IgD-negative memory B cell (primary cell): ENCODE data around the gene OPN1MW3. TPM values are rescaled to one million over a fixed set of nuclear protein-coding genes. Genes with fewer than 3 reads are reported as not detected.
"Not testable (repeated sequence)": the region's sequence is repeated elsewhere in the genome, so short reads cannot be mapped to it uniquely, and the experiment has no call there.

ENCODE experiments used
- H3K27ac Mint-ChIP-seq, 3 donors: one replicate each; pipeline ENCODE4 v1.8.0; 2020 to 2022; ENCODE audit warnings: mild to moderate bottlenecking in 3 of 3, mixed read lengths in 3 of 3, moderate library complexity in 1 of 3
- H3K27me3 Mint-ChIP-seq: one replicate; pipeline ENCODE4 v1.8.0; 2021; ENCODE audit warnings: mixed read lengths
- H3K36me3 Mint-ChIP-seq: one replicate; pipeline ENCODE4 v1.8.0; 2020; ENCODE audit warnings: mild to moderate bottlenecking, mixed read lengths
- H3K4me1 Mint-ChIP-seq, 3 donors: one replicate each; pipeline ENCODE4 v1.8.0; 2020 to 2022; ENCODE audit warnings: mixed read lengths in 3 of 3, mild to moderate bottlenecking in 1 of 3
- H3K4me3 Mint-ChIP-seq, 4 donors: one replicate each; pipeline ENCODE4 v1.8.0; 2020 to 2022; ENCODE audit warnings: mild to moderate bottlenecking in 4 of 4, mixed read lengths in 4 of 4, moderate library complexity in 3 of 4
- H3K9me3 Mint-ChIP-seq, 3 donors: one replicate each; pipeline ENCODE4 v1.8.0; 2020 to 2021; ENCODE audit warnings: mixed read lengths in 3 of 3, mild to moderate bottlenecking in 1 of 3
- polyA plus RNA-seq: library from polyadenylated mRNA; unstranded; fragments of 300-500 nt; fragmentation: Illumina TruSeq; gene quantifications from one replicate; pipeline ENCODE4 v1.2.3, GENCODE V29; 2021

The OPN1MW3 gene
- not detected for polyA plus RNA-seq

GRCh38 chrX:154257282-154257681 is at the start of gene OPN1MW3:
OPN1MW3 (plus strand) TSS chrX:154257582; CDS start chrX:154257620, 38 bp downstream.
- not testable (repeated sequence) for H3K36me3 Mint-ChIP-seq, H3K27ac Mint-ChIP-seq, H3K4me3 Mint-ChIP-seq, H3K4me1 Mint-ChIP-seq, H3K9me3 Mint-ChIP-seq, H3K27me3 Mint-ChIP-seq

GRCh38 chrX:154209670-154210418 is 47.5 kb upstream of the OPN1MW3 start:
- H3K9me3 Mint-ChIP-seq, H3K27me3 Mint-ChIP-seq, H3K4me1 Mint-ChIP-seq, H3K27ac Mint-ChIP-seq, H3K36me3 Mint-ChIP-seq, H3K4me3 Mint-ChIP-seq: not testable (repeated sequence)

GRCh38 chrX:154211057-154211456 is 46.3 kb upstream of the OPN1MW3 start:
- H3K9me3 Mint-ChIP-seq, H3K4me3 Mint-ChIP-seq, H3K36me3 Mint-ChIP-seq, H3K4me1 Mint-ChIP-seq, H3K27me3 Mint-ChIP-seq, H3K27ac Mint-ChIP-seq: not testable (repeated sequence)

- not testable (repeated sequence) for H3K27ac Mint-ChIP-seq, H3K9me3 Mint-ChIP-seq, H3K36me3 Mint-ChIP-seq, H3K4me3 Mint-ChIP-seq, H3K4me1 Mint-ChIP-seq, H3K27me3 Mint-ChIP-seq
These were observed 45.9 kb upstream of the OPN1MW3 start for GRCh38 chrX:154211499-154211898.

- H3K4me3 Mint-ChIP-seq, H3K27me3 Mint-ChIP-seq, H3K9me3 Mint-ChIP-seq, H3K27ac Mint-ChIP-seq, H3K4me1 Mint-ChIP-seq, H3K36me3 Mint-ChIP-seq: not testable (repeated sequence)
These were observed 37.9 kb upstream of the OPN1MW3 start, which contains the start of gene OPN1MW2 for GRCh38 chrX:154219456-154219855. OPN1MW2 (plus strand) TSS chrX:154219756; CDS start chrX:154219816, 60 bp downstream.

GRCh38 chrX:154225292-154225691 is 32.1 kb upstream of the OPN1MW3 start:
- not testable (repeated sequence) for H3K27ac Mint-ChIP-seq, H3K9me3 Mint-ChIP-seq

GRCh38 chrX:154226706-154227105 is 30.7 kb upstream of the OPN1MW3 start:
- H3K4me1 Mint-ChIP-seq, H3K36me3 Mint-ChIP-seq, H3K4me3 Mint-ChIP-seq, H3K9me3 Mint-ChIP-seq, H3K27ac Mint-ChIP-seq, H3K27me3 Mint-ChIP-seq: not testable (repeated sequence)

More at GRCh38 chrX:154225292-154225691, 32.1 kb upstream of the OPN1MW3 start:
- not testable (repeated sequence) for H3K4me3 Mint-ChIP-seq, H3K27me3 Mint-ChIP-seq, H3K4me1 Mint-ChIP-seq, H3K36me3 Mint-ChIP-seq

- H3K27ac Mint-ChIP-seq, H3K9me3 Mint-ChIP-seq, H3K4me3 Mint-ChIP-seq, H3K4me1 Mint-ChIP-seq, H3K36me3 Mint-ChIP-seq, H3K27me3 Mint-ChIP-seq: not testable (repeated sequence)
These were observed 25.9 kb upstream of the OPN1MW3 start for GRCh38 chrX:154231443-154231842.

GRCh38 chrX:154233620-154234019 is 23.8 kb upstream of the OPN1MW3 start:
- not testable (repeated sequence) for H3K9me3 Mint-ChIP-seq, H3K27me3 Mint-ChIP-seq, H3K36me3 Mint-ChIP-seq, H3K27ac Mint-ChIP-seq, H3K4me3 Mint-ChIP-seq, H3K4me1 Mint-ChIP-seq

- not testable (repeated sequence) for H3K36me3 Mint-ChIP-seq, H3K27ac Mint-ChIP-seq, H3K4me1 Mint-ChIP-seq, H3K27me3 Mint-ChIP-seq, H3K4me3 Mint-ChIP-seq, H3K9me3 Mint-ChIP-seq
These were observed 18.3 kb upstream of the OPN1MW3 start for GRCh38 chrX:154238939-154239559.

GRCh38 chrX:154239982-154240503 is 17.3 kb upstream of the OPN1MW3 start:
- peak overlapping the region in 1 of 4 donors; percentile 24 for H3K4me3 Mint-ChIP-seq
- not testable (repeated sequence) for H3K27me3 Mint-ChIP-seq, H3K36me3 Mint-ChIP-seq, H3K9me3 Mint-ChIP-seq, H3K4me1 Mint-ChIP-seq, H3K27ac Mint-ChIP-seq

- H3K4me3 Mint-ChIP-seq, H3K9me3 Mint-ChIP-seq, H3K27me3 Mint-ChIP-seq, H3K4me1 Mint-ChIP-seq, H3K36me3 Mint-ChIP-seq: not testable (repeated sequence)
- peak overlapping the region in 1 of 3 donors; percentile 58 for H3K27ac Mint-ChIP-seq
These were observed 9.9 kb upstream of the OPN1MW3 start for GRCh38 chrX:154247377-154248045.

- not testable (repeated sequence) for H3K9me3 Mint-ChIP-seq, H3K27me3 Mint-ChIP-seq, H3K4me3 Mint-ChIP-seq, H3K4me1 Mint-ChIP-seq, H3K36me3 Mint-ChIP-seq
- peak overlapping the region in 1 of 3 donors; percentile 58 for H3K27ac Mint-ChIP-seq
These were observed 9.3 kb upstream of the OPN1MW3 start for GRCh38 chrX:154248076-154248475.

- not testable (repeated sequence) for H3K27me3 Mint-ChIP-seq, H3K9me3 Mint-ChIP-seq, H3K4me3 Mint-ChIP-seq, H3K4me1 Mint-ChIP-seq, H3K27ac Mint-ChIP-seq, H3K36me3 Mint-ChIP-seq
These were observed 1.3 kb downstream of the OPN1MW3 start for GRCh38 chrX:154258711-154259110.

GRCh38 chrX:154263072-154263471 is 5.7 kb downstream of the OPN1MW3 start:
- H3K4me1 Mint-ChIP-seq, H3K36me3 Mint-ChIP-seq, H3K27me3 Mint-ChIP-seq, H3K27ac Mint-ChIP-seq, H3K4me3 Mint-ChIP-seq, H3K9me3 Mint-ChIP-seq: not testable (repeated sequence)

GRCh38 chrX:154269245-154269644 is 11.9 kb downstream of the OPN1MW3 start:
- H3K4me1 Mint-ChIP-seq, H3K27me3 Mint-ChIP-seq, H3K4me3 Mint-ChIP-seq, H3K27ac Mint-ChIP-seq, H3K9me3 Mint-ChIP-seq, H3K36me3 Mint-ChIP-seq: not testable (repeated sequence)
